CD4-positive, alpha-beta T cell treated with Interleukin-15 for 1 hour (primary cell): ENCODE data around the gene ERGIC1.

Experiments used
- DNase-seq: peaks from one replicate; pipeline ENCODE4 v3.0.0-alpha.2; 2020

Gene ERGIC1

GRCh38 chr5:172903790-172904189 is 69.7 kb downstream of the ERGIC1 start:
- DNase-seq, result no peak

- no peak for DNase-seq
Observed at GRCh38 chr5:172904312-172904642, 70.2 kb downstream of the ERGIC1 start.

DNA sequence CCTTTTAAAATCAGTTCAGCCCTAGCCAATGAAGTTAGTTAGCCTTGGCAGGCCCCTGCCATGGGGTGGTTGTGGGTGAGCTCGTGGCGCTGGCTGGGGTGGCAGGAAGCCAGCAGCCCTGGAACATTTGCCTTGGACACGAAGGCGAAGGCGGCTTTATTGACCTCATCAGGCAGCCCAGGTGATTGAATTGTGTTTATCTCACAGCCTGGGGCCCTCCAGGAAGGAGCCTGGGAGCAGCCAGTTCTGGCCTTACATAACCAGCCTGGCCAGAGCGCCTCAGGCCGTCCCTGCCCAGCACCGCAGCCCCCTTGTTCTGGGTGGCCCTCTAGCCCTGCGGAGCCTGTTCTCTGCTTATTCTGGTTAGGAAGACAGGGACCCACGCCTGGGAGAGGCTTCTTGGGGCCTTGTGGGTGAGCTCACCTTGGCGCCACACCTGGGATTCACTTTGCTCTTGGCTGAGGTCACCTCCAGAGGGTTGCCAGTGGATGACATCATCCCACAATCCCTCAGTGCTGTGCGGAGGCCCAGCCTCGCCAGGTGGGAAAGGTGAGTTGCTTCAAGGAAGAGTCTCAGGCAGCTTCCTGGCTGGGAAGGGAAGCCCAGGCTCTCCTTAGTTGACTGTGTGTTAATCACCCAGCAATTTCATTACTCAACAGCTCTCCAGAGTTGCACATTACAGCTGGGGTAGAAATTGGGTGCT is 70.7 kb downstream of the ERGIC1 start:
- DNase-seq, result no peak

DNA sequence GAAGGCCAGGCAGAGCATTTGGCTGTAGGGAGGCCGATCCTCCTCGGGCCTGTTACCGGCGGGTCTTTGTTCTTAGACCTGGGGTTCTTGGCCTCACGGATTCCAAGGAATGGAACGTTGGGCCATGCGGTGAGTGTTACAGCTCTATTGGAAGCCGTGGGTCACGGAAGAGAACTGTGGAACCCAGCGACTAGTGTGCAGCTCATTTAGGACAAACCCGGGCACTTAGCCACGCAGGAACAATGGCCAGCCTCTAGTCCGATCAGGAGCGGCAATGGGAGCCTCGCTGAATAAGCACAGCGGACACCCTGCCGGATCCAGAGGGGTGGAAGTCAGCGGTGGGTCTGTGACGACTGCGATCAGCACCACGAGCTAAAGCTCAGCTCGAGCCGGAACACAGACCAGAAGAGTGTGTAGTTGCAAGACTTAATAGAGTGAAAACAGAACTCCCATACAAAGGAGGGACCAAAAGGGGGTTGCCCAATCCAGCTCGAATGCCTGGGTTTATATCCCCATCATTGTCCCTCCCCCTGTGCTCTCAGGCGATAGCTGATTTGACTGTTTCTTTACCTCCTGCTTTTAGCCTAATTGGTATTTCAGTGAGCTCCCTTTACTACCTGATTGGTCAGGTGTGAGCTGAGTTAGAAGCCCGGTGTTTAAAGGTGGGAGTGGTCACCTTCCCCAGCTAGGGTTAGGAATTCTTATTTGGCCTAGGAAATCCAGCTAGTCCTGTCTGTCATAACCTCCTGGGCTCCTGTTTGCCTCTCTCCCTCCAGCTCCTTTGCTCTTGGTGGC is 71.5 kb downstream of the ERGIC1 start:
- no peak for DNase-seq

- DNase-seq, result no peak
Observed at GRCh38 chr5:172906436-172906835, 72.4 kb downstream of the ERGIC1 start.

- no peak for DNase-seq
Observed at GRCh38 chr5:172906888-172907287, 72.8 kb downstream of the ERGIC1 start.

GRCh38 chr5:172907657-172908056 is 73.6 kb downstream of the ERGIC1 start:
- DNase-seq, result no peak

DNA sequence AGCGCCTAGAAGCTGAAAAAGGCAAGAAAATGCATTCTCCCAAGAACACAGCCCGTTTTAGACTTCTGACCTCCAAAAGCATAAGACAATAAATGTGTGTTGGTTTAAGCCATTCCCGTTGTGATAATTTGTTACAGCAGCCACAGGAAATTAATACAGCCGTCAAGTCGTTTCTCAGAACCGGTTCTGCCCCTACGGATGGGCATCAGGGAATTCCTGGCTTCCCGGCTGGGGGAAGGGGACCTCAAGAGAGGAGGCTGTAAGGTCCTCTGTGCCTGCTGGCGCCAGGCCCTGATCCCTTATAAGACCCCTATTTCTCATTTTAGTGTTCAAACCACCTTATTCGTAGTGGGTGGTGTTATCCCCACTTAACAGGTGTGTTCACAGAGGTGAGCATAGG is 74.6 kb downstream of the ERGIC1 start:
- DNase-seq, result no peak

DNA sequence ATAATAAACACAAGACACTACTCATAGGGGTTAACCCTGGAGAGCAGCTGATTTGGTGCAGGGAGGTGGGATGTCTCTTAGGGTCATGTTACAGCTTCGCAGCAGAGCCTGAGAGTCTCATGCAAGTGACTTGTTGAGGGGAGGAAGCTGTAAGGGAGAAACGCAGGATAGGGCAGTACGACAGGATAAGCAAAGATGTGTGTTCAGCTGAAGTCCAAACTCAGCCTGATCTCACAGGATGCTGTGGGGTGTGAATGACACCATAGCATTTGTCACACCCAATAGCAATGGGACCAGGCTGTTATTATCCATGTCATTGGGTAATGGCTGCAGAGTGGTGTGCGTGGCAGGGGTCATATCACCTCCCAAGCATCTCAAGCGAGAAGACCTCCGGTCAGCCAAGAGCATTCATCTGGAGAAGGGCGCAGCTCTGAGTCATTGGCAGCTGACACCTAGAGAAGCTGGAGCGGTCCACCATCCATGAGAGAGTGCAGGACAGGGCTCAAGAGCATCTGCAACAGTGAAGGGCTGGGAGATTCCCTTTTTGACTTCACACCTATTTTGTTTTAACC is 76.0 kb downstream of the ERGIC1 start:
- no peak for DNase-seq

DNA sequence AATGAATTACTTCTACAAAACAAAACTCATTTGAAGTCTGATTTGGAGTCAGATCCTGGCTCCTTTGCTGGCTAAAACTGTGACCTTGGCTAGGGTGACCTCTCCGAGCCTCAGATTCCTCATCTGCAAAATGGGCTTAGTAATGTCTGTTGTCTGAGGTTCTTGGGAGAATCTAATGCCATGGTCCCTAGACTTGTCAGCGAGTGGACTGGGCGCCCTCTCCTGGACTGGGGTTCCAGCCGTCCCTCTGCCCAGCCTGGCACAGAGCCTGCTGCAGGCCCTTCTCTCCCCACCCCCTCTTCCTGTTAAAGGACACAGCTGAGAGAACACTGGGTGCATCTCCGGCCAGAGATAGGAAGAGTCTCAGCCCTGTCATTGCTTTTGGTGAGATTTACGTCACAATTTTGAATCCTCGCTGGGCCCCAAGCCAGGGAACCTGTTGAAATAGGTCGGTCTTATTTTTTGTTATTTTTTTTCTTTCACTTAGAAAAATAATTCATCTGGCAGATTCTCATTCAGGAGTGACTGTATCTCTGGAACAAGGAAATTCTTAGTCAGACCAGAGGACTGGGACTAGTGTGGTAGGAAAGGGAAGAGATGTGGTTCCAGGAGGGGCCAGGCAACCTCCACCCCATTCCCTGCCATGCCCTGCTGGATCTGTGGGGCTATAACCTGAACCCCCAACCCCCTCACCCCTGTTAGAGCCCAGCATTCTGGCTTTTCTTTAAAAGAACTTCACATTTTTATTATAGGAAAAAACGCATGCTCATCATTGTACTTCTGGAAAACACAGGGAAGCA is 77.0 kb downstream of the ERGIC1 start:
- DNase-seq, result peak; percentile 72

GRCh38 chr5:172911628-172911880 is 77.5 kb downstream of the ERGIC1 start:
- DNase-seq, result no peak

DNA sequence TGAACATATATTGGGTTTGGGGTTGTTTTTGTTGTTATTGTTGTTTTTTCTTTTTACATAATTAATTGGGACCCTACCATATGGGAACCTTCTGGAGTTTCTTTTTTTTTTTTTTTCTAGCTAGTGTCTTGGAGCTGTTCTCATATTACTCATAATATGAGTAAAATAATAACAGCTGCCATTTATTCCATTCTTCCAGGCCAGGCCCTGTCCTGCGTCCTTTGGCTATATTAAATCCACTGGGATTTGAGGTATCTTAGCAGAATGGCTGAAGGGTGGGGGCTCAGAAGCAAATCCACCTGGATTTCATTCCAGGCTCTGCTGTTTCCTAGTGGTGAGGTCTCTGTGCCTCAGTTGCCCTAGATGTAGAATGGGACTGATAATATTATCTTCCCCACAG is 77.9 kb downstream of the ERGIC1 start:
- DNase-seq, result no peak

- no peak for DNase-seq
Observed at GRCh38 chr5:172913117-172913850, 79.2 kb downstream of the ERGIC1 start.

GRCh38 chr5:172915514-172915913 is 81.5 kb downstream of the ERGIC1 start:
- no peak for DNase-seq

- DNase-seq, result peak; percentile 41
Observed at GRCh38 chr5:172918421-172919371, 84.6 kb downstream of the ERGIC1 start.

DNA sequence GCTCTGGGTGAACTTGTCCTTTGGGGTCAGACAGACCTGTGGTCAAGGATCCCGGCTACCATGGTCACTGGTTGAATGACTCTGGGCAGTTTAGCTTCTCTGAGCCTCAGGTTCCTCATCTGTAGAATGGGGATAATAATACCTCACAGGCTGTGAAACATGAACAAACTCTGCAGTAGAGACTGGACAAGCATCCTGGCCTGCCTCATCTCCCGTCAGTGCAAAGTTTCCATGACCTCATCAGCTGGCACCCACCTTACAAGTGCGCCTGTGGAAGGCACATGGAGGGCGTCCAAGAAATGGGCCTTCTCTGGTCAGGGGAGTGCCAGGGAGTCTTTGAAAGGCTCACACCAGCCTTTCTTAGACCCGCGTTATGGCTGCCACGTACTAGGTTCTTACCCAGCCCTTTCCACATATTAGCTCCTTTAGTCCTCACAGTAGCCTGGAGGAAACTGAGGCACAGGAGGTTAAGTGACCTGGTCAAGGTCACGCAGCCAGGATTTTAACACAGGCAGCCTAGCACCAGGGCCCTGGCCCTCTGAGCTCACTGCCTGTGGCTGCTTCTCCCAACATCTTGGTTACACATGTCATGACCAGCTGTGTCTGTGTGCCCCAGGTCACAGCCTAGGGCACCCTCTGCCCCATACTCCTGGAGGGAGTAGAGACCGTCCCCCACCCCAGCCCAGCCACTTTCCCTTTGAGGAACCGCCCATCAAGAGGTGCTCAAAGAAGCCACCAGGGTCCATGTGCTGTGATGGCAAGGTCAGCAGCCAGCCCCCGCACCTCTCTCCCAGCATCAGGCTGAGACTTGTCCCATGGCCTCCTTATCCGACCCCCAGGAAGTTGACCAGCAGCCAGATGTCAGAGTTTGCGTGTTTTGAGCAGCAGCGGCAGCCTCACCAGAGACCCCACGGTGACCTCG is 85.7 kb downstream of the ERGIC1 start:
- DNase-seq, result no peak

- DNase-seq, result no peak
Observed at GRCh38 chr5:172920447-172920849, 86.4 kb downstream of the ERGIC1 start.

DNA sequence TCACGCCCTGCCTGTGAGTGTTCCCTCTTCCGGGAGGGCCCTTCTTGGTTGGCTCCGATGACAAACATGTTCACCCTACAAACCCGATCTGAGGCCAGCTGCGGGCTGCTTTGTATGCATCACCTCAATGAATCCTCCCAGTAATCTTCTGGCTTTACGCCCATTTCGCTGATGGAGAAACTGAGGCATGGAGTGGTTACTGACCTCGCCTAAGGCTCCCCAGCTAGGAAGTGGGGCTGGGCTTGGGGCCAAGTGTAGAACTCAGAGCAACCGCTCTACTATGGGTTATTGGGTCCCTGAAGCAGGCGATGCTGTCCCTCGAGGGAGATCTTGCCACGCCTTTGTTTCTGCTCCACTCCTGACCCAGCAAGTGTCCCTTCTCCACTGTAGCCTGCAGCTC is 86.9 kb downstream of the ERGIC1 start:
- no peak for DNase-seq

GRCh38 chr5:172921906-172922305 is 87.9 kb downstream of the ERGIC1 start:
- no peak for DNase-seq

GRCh38 chr5:172923539-172923938 is 89.5 kb downstream of the ERGIC1 start:
- DNase-seq, result no peak
